Measurements from ENCODE around the gene IFRD1.

GRCh38 chr7:112505495-112505894 lies 55.2 kb downstream of the IFRD1 start:
- TF ChIP-seq POLR2A (IDR thresholded peaks at IDR 0.05; ENCODE audit: low read length) (no peak), GATA1 (IDR thresholded peaks at IDR 0.05; ENCODE audit: low read depth, low read length) (no peak)
